ENCODE measurements around the gene AGXT2. TPM values are rescaled to one million over a fixed set of nuclear protein-coding genes. Genes with fewer than 3 reads are reported as not detected.
A peak's percentile ranks its signal among the peaks of the same experiment; 100 is the strongest.
"Not testable (repeated sequence)": the region's sequence is repeated elsewhere in the genome, so short reads cannot be mapped to it uniquely, and the experiment has no call there.

AGXT2 gene
- total and polyA plus RNA-seq, 4 donors = 49.4 to 67.9 (median 50.6) TPM

- Histone ChIP-seq H3K4me1 (ENCODE audit: control insufficient read depth in 4 of 4, insufficient read depth in 4 of 4, low read length in 3 of 4) (peaks cover 0 to 5% (median 1%) of the 10 kb centered on the region in 4 donors), H3K9me3 (ENCODE audit: control insufficient read depth in 4 of 4, low read length in 3 of 4) (no peaks in the 10 kb centered on the region), H3K27me3 (ENCODE audit: control insufficient read depth in 4 of 4, insufficient read depth in 4 of 4, low read length in 3 of 4) (no peaks in the 10 kb centered on the region), H3K36me3 (ENCODE audit: control insufficient read depth in 4 of 4, insufficient read depth in 3 of 4, low read depth in 1 of 4, low read length in 3 of 4) (peaks cover 2 to 57% (median 21%) of the 10 kb centered on the region in 4 donors), H3K9ac (ENCODE audit: low read depth in 1 of 2, low read length in 2 of 2) (no peak overlapping the region), H3K27ac (ENCODE audit: low read depth in 1 of 2, low read length in 2 of 2) (no peak overlapping the region), H3K4me3 (ENCODE audit: low read depth in 1 of 3, low read length in 3 of 3) (no peak overlapping the region)
- 89% methylated on average over 4 of the region's 4 CpGs for WGBS
- DNase-seq (ENCODE audit: low spot score) = no peak
- TF ChIP-seq SP1 (IDR thresholded peaks at IDR 0.05) = no peak
- TF ChIP-seq, protein P1, sequence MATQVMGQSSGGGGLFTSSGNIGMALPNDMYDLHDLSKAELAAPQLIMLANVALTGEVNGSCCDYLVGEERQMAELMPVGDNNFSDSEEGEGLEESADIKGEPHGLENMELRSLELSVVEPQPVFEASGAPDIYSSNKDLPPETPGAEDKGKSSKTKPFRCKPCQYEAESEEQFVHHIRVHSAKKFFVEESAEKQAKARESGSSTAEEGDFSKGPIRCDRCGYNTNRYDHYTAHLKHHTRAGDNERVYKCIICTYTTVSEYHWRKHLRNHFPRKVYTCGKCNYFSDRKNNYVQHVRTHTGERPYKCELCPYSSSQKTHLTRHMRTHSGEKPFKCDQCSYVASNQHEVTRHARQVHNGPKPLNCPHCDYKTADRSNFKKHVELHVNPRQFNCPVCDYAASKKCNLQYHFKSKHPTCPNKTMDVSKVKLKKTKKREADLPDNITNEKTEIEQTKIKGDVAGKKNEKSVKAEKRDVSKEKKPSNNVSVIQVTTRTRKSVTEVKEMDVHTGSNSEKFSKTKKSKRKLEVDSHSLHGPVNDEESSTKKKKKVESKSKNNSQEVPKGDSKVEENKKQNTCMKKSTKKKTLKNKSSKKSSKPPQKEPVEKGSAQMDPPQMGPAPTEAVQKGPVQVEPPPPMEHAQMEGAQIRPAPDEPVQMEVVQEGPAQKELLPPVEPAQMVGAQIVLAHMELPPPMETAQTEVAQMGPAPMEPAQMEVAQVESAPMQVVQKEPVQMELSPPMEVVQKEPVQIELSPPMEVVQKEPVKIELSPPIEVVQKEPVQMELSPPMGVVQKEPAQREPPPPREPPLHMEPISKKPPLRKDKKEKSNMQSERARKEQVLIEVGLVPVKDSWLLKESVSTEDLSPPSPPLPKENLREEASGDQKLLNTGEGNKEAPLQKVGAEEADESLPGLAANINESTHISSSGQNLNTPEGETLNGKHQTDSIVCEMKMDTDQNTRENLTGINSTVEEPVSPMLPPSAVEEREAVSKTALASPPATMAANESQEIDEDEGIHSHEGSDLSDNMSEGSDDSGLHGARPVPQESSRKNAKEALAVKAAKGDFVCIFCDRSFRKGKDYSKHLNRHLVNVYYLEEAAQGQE (IDR thresholded peaks at IDR 0.05) = no peak
- TF ChIP-seq FOXA2 (IDR thresholded peaks at IDR 0.05) = no peak
- TF ChIP-seq EGR1 (IDR thresholded peaks at IDR 0.05; ENCODE audit: low read depth in 2 of 2) = no peak
Observed at GRCh38 chr5:35036536-35036935, 11.2 kb downstream of the AGXT2 start.

GRCh38 chr5:35035929-35036328 lies 11.8 kb downstream of the AGXT2 start:
- not testable (repeated sequence) for H3K27me3 ChIP-seq (ENCODE audit: control insufficient read depth in 4 of 4, insufficient read depth in 4 of 4, low read length in 3 of 4); DNase-seq (ENCODE audit: low spot score); H3K27ac ChIP-seq (ENCODE audit: low read depth in 1 of 2, low read length in 2 of 2); H3K9me3 ChIP-seq (ENCODE audit: control insufficient read depth in 4 of 4, low read length in 3 of 4); H3K4me1 ChIP-seq (ENCODE audit: control insufficient read depth in 4 of 4, insufficient read depth in 4 of 4, low read length in 3 of 4); H3K9ac ChIP-seq (ENCODE audit: low read depth in 1 of 2, low read length in 2 of 2); H3K4me3 ChIP-seq (ENCODE audit: low read depth in 1 of 3, low read length in 3 of 3)
- WGBS = 79% methylated on average over 4 of the region's 4 CpGs
- H3K36me3 ChIP-seq (ENCODE audit: control insufficient read depth in 4 of 4, insufficient read depth in 3 of 4, low read depth in 1 of 4, low read length in 3 of 4) = peaks cover 2 to 57% (median 24%) of the 10 kb centered on the region in 4 donors

DNA sequence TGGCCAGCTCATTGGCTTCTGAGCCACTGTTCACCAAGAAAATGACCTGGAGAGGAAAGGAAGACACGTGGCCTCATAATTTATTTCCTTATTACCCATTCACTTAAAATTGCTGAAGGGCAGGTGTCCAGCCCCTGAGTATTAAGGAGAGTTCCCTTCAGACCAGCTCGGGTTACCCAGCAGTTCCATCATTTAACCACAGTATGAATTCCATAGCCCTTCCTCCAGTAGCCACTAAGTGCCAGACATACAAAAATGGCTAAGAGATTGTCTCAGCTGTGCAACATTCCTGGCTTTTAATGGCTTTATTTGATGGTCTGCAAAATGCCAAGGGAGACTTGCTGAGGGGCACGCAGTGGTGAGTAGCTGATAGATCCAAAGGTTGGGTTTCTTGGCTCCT lies 12.5 kb downstream of the AGXT2 start:
- TF ChIP-seq HNF4A (conservative IDR thresholded peaks at IDR 0.05) = peak in 1 of 2 donors; percentile 34
- no peak for TF ChIP-seq HNF4G (IDR thresholded peaks at IDR 0.05)
- TF ChIP-seq RAD21 (IDR thresholded peaks at IDR 0.05) = no peak
- TF ChIP-seq FOXA1 (IDR thresholded peaks at IDR 0.05) = no peak
- no peak overlapping the region for H3K9ac ChIP-seq (ENCODE audit: low read depth in 1 of 2, low read length in 2 of 2)
- 92% methylated on average over 3 of the region's 3 CpGs for WGBS

GRCh38 chr5:35032356-35032755 lies 15.4 kb downstream of the AGXT2 start:
- TF ChIP-seq ZBTB33 (IDR thresholded peaks at IDR 0.05) (no peak), YY1 (IDR thresholded peaks at IDR 0.05) (no peak), HNF4A (conservative IDR thresholded peaks at IDR 0.05) (no peak), HNF4G (IDR thresholded peaks at IDR 0.05) (no peak)
- no peak overlapping the region for H3K9ac ChIP-seq (ENCODE audit: low read depth in 1 of 2, low read length in 2 of 2)
- WGBS = 81% methylated on average over 6 of the region's 6 CpGs
- no peaks in the 10 kb centered on the region for H3K9me3 ChIP-seq (ENCODE audit: control insufficient read depth in 4 of 4, low read length in 3 of 4)
- H3K4me1 ChIP-seq (ENCODE audit: control insufficient read depth in 4 of 4, insufficient read depth in 4 of 4, low read length in 3 of 4) = peaks cover 3 to 15% (median 11%) of the 10 kb centered on the region in 4 donors
- no peak overlapping the region for H3K27ac ChIP-seq (ENCODE audit: low read depth in 1 of 2, low read length in 2 of 2)
- DNase-seq (ENCODE audit: low spot score) = no peak
- H3K36me3 ChIP-seq (ENCODE audit: control insufficient read depth in 4 of 4, insufficient read depth in 3 of 4, low read depth in 1 of 4, low read length in 3 of 4) = peaks cover 2 to 46% (median 18%) of the 10 kb centered on the region in 4 donors
- no peaks in the 10 kb centered on the region for H3K27me3 ChIP-seq (ENCODE audit: control insufficient read depth in 4 of 4, insufficient read depth in 4 of 4, low read length in 3 of 4)
- H3K4me3 ChIP-seq (ENCODE audit: low read depth in 1 of 3, low read length in 3 of 3) = no peak overlapping the region

More for the DNA sequence above, 12.5 kb downstream of the AGXT2 start:
- Histone ChIP-seq H3K27me3 (ENCODE audit: control insufficient read depth in 4 of 4, insufficient read depth in 4 of 4, low read length in 3 of 4) (no peaks in the 10 kb centered on the region), H3K36me3 (ENCODE audit: control insufficient read depth in 4 of 4, insufficient read depth in 3 of 4, low read depth in 1 of 4, low read length in 3 of 4) (peaks cover 2 to 57% (median 23%) of the 10 kb centered on the region in 4 donors), H3K9me3 (ENCODE audit: control insufficient read depth in 4 of 4, low read length in 3 of 4) (no peaks in the 10 kb centered on the region), H3K4me3 (ENCODE audit: low read depth in 1 of 3, low read length in 3 of 3) (no peak overlapping the region), H3K27ac (ENCODE audit: low read depth in 1 of 2, low read length in 2 of 2) (no peak overlapping the region), H3K4me1 (ENCODE audit: control insufficient read depth in 4 of 4, insufficient read depth in 4 of 4, low read length in 3 of 4) (peaks cover 0 to 2% (median 0%) of the 10 kb centered on the region in 4 donors)
- no peak for DNase-seq (ENCODE audit: low spot score)
